HEK293 (cell line): Measurements from ENCODE around the gene BBOX1.
A peak's percentile ranks its signal among the peaks of the same experiment; 100 is the strongest.

Experiments
- CTCF ChIA-PET: fragments of 350-600 bp; formaldehyde crosslinking; extraction: SDS; loops from one replicate; lab custom pipeline; 2021; ENCODE audit warnings: antibody characterized with exemption; lab: Yijun Ruan, JAX
- POLR2A ChIA-PET: fragments of 300-600 bp; formaldehyde crosslinking; extraction: SDS; loops from one replicate; lab custom pipeline; 2020; ENCODE audit warnings: antibody characterized with exemption, inconsistent platforms; lab: Yijun Ruan, JAX
- H3K27ac ChIP-seq: fragments of 200-500 bp; sonication (Bioruptor generic); 2 replicates; pipeline ENCODE4 v1.5.1; 2014; ENCODE audit warnings: low read depth, low read length, control low read depth, inconsistent platforms; ENCODE audit errors: extremely low read depth
- H3K36me3 ChIP-seq, 2 experiments: fragments of 200-500 bp in 1 of 2; sonication (Bioruptor generic) in 1 of 2; 1 replicate in 1 of 2; 2 replicates in 1 of 2; pipeline ENCODE4 v1.5.1; 2014 to 2017; ENCODE audit warnings: inconsistent platforms in 2 of 2, low read length in 2 of 2; ENCODE audit not compliant: control insufficient read depth in 2 of 2, insufficient read depth in 1 of 2
- H3K4me1 ChIP-seq: fragments of 200-500 bp; sonication (Bioruptor generic); 2 replicates; pipeline ENCODE4 v1.5.1; 2014; ENCODE audit warnings: mild to moderate bottlenecking, low read length, inconsistent platforms; ENCODE audit not compliant: control insufficient read depth, insufficient read depth
- H3K4me3 ChIP-seq: 2 replicates; pipeline ENCODE4 v1.5.1; 2011; ENCODE audit warnings: low read depth, mild to moderate bottlenecking, control low read depth, low read length, moderate library complexity
- H3K9me3 ChIP-seq: fragments of 200-500 bp; sonication (Bioruptor generic); 2 replicates; pipeline ENCODE4 v1.5.1; 2014; ENCODE audit warnings: low read depth, low read length, inconsistent platforms; ENCODE audit not compliant: control insufficient read depth, insufficient read depth
- BCL11B ChIP-seq: fragments of 450-650 bp; formaldehyde crosslinking; IDR thresholded peaks from 2 replicates; pipeline ENCODE4 v1.5.1; 2016; ENCODE audit warnings: low read depth, missing biosample characterization, missing genetic modification characterization
- GFI1B ChIP-seq: fragments of 450-650 bp; formaldehyde crosslinking; IDR thresholded peaks from 2 replicates; pipeline ENCODE4 v1.5.1; 2016; ENCODE audit warnings: missing biosample characterization, missing genetic modification characterization
- HIC1 ChIP-seq: fragments of 450-650 bp; formaldehyde crosslinking; IDR thresholded peaks from 2 replicates; pipeline ENCODE4 v1.5.1; 2016; ENCODE audit warnings: missing biosample characterization, missing genetic modification characterization
- IKZF3 ChIP-seq: fragments of 450-650 bp; IDR thresholded peaks from 2 replicates; pipeline ENCODE4 v1.5.0; 2018; ENCODE audit warnings: missing biosample characterization, mild to moderate bottlenecking, missing genetic modification characterization, moderate library complexity
- OSR2 ChIP-seq: fragments of 450-650 bp; formaldehyde crosslinking; IDR thresholded peaks from 2 replicates; pipeline ENCODE4 v1.5.1; 2016; ENCODE audit warnings: missing biosample characterization, missing genetic modification characterization
- PRDM10 ChIP-seq: fragments of 450-650 bp; formaldehyde crosslinking; IDR thresholded peaks from 2 replicates; pipeline ENCODE4 v1.5.1; 2016; ENCODE audit warnings: missing biosample characterization, missing genetic modification characterization
- ZBTB17 ChIP-seq: fragments of 450-650 bp; formaldehyde crosslinking; IDR thresholded peaks from 2 replicates; pipeline ENCODE4 v1.5.1; 2016; ENCODE audit warnings: missing biosample characterization, missing genetic modification characterization
- ZBTB8A ChIP-seq: fragments of 450-650 bp; formaldehyde crosslinking; IDR thresholded peaks from 2 replicates; pipeline ENCODE4 v1.5.1; 2016; ENCODE audit warnings: missing biosample characterization, missing genetic modification characterization
- ZNF132 ChIP-seq: fragments of 450-650 bp; formaldehyde crosslinking; IDR thresholded peaks from 2 replicates; pipeline ENCODE4 v1.5.1; 2017; ENCODE audit warnings: missing biosample characterization, missing genetic modification characterization, borderline replicate concordance
- ZNF155 ChIP-seq: fragments of 450-650 bp; formaldehyde crosslinking; IDR thresholded peaks from 2 replicates; pipeline ENCODE4 v1.5.1; 2016; ENCODE audit warnings: missing biosample characterization, missing genetic modification characterization
- ZNF311 ChIP-seq: fragments of 450-650 bp; formaldehyde crosslinking; IDR thresholded peaks from 2 replicates; pipeline ENCODE4 v1.5.1; 2017; ENCODE audit warnings: missing biosample characterization, missing genetic modification characterization, borderline replicate concordance
- ZNF37A ChIP-seq: fragments of 450-650 bp; IDR thresholded peaks from 2 replicates; pipeline ENCODE4 v1.5.1; 2018; ENCODE audit warnings: missing biosample characterization, missing genetic modification characterization
- ZNF394 ChIP-seq: fragments of 450-650 bp; formaldehyde crosslinking; IDR thresholded peaks from 2 replicates; pipeline ENCODE4 v1.5.1; 2016; ENCODE audit warnings: missing biosample characterization, missing genetic modification characterization, mild to moderate bottlenecking, moderate library complexity, borderline replicate concordance
- ZNF423 ChIP-seq: fragments of 450-650 bp; formaldehyde crosslinking; IDR thresholded peaks from 2 replicates; pipeline ENCODE4 v1.5.1; 2016; ENCODE audit warnings: missing biosample characterization, missing genetic modification characterization
- ZNF426 ChIP-seq: fragments of 450-650 bp; formaldehyde crosslinking; IDR thresholded peaks from 2 replicates; pipeline ENCODE4 v1.5.1; 2017; ENCODE audit warnings: missing biosample characterization, missing genetic modification characterization, mild to moderate bottlenecking, inconsistent platforms, moderate library complexity
- ZNF488 ChIP-seq: fragments of 450-650 bp; formaldehyde crosslinking; IDR thresholded peaks from 2 replicates; pipeline ENCODE4 v1.5.1; 2016; ENCODE audit warnings: missing biosample characterization, missing genetic modification characterization
- ZNF629 ChIP-seq: fragments of 450-650 bp; formaldehyde crosslinking; IDR thresholded peaks from 2 replicates; pipeline ENCODE4 v1.5.1; 2017; ENCODE audit warnings: missing biosample characterization, missing genetic modification characterization
- ZNF843 ChIP-seq: fragments of 450-650 bp; formaldehyde crosslinking; IDR thresholded peaks from 2 replicates; pipeline ENCODE4 v1.5.1; 2016; ENCODE audit warnings: missing biosample characterization, missing genetic modification characterization
- ZXDB ChIP-seq: fragments of 450-650 bp; formaldehyde crosslinking; IDR thresholded peaks from 2 replicates; pipeline ENCODE4 v1.5.1; 2016; ENCODE audit warnings: missing biosample characterization, missing genetic modification characterization
- TF ChIP-seq, protein P1 (sequence below): fragments of 450-650 bp; formaldehyde crosslinking; IDR thresholded peaks from 2 replicates; pipeline ENCODE4 v1.5.1; 2017; ENCODE audit warnings: missing biosample characterization, missing genetic modification characterization
- TF ChIP-seq, protein P2 (sequence below): fragments of 450-650 bp; IDR thresholded peaks from 2 replicates; pipeline ENCODE4 v1.5.1; 2018; ENCODE audit warnings: missing biosample characterization, mild to moderate bottlenecking, missing genetic modification characterization
- TF ChIP-seq, protein P3 (sequence below): fragments of 450-650 bp; formaldehyde crosslinking; IDR thresholded peaks from 2 replicates; pipeline ENCODE4 v1.5.1; 2017; ENCODE audit warnings: missing biosample characterization, missing genetic modification characterization
- TF ChIP-seq, protein P4 (sequence below): fragments of 450-650 bp; formaldehyde crosslinking; IDR thresholded peaks from 2 replicates; pipeline ENCODE4 v1.5.1; 2016; ENCODE audit warnings: missing biosample characterization, missing genetic modification characterization

The BBOX1 gene

DNA sequence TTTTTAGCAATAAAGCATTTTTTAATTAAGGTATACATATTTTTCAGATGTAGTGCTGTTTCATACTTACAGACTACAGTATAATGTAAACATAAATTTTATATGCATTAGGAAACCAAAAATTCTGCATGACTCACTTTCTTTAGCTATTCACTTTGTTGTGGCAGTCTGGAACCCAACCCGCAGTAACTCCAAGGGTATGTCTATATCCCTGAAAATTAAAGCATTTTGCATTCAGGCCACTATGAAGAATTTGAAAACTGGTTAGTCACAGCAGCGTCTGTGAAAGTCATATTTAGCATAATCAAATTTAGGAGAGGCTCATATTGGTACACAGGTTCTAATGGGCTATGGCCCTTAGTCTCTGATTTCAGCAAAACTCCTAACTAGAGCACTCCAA, 46.8 kb downstream of the BBOX1 start (continued):
- no peak for TF ChIP-seq HIC1 (tag by site-specific recombination)
- no peak for TF ChIP-seq ZNF155 (tag by site-specific recombination)
- no peak for TF ChIP-seq ZNF37A (tag by site-specific recombination)
- TF ChIP-seq ZNF394 (tag by site-specific recombination), result no peak

GRCh38 chr11:27088353-27088752, 47.7 kb downstream of the BBOX1 start:
- Histone ChIP-seq H3K4me3 (no peak overlapping the region), H3K4me1 (peaks cover 20% of the 10 kb centered on the region), H3K9me3 (no peaks in the 10 kb centered on the region), H3K36me3 (no peaks in the 10 kb centered on the region), H3K27ac (no peak overlapping the region)
- POLR2A ChIA-PET, result no interaction called here
- CTCF ChIA-PET, result no interaction called here
- no peak for TF ChIP-seq ZNF426 (tag by site-specific recombination)
- TF ChIP-seq ZBTB8A (tag by site-specific recombination), result 0 out of 2 replicates have a peak, but pooled peaks have one; percentile 23
- peak; percentile 58; the same call in 1 of the 2 replicates for TF ChIP-seq OSR2 (tag by site-specific recombination)
- TF ChIP-seq, protein P1, sequence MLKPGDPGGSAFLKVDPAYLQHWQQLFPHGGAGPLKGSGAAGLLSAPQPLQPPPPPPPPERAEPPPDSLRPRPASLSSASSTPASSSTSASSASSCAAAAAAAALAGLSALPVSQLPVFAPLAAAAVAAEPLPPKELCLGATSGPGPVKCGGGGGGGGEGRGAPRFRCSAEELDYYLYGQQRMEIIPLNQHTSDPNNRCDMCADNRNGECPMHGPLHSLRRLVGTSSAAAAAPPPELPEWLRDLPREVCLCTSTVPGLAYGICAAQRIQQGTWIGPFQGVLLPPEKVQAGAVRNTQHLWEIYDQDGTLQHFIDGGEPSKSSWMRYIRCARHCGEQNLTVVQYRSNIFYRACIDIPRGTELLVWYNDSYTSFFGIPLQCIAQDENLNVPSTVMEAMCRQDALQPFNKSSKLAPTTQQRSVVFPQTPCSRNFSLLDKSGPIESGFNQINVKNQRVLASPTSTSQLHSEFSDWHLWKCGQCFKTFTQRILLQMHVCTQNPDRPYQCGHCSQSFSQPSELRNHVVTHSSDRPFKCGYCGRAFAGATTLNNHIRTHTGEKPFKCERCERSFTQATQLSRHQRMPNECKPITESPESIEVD (tag by site-specific recombination), result peak; percentile 55
- no peak for TF ChIP-seq ZNF132 (tag by site-specific recombination)
- TF ChIP-seq, protein P2, sequence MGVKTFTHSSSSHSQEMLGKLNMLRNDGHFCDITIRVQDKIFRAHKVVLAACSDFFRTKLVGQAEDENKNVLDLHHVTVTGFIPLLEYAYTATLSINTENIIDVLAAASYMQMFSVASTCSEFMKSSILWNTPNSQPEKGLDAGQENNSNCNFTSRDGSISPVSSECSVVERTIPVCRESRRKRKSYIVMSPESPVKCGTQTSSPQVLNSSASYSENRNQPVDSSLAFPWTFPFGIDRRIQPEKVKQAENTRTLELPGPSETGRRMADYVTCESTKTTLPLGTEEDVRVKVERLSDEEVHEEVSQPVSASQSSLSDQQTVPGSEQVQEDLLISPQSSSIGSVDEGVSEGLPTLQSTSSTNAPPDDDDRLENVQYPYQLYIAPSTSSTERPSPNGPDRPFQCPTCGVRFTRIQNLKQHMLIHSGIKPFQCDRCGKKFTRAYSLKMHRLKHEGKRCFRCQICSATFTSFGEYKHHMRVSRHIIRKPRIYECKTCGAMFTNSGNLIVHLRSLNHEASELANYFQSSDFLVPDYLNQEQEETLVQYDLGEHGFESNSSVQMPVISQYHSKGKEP, result 0 out of 2 replicates have a peak, but pooled peaks have one; percentile 33
- no peak for TF ChIP-seq ZNF488
- 0 out of 2 replicates have a peak, but pooled peaks have one; percentile 25 for TF ChIP-seq PRDM10
- TF ChIP-seq, protein P3, sequence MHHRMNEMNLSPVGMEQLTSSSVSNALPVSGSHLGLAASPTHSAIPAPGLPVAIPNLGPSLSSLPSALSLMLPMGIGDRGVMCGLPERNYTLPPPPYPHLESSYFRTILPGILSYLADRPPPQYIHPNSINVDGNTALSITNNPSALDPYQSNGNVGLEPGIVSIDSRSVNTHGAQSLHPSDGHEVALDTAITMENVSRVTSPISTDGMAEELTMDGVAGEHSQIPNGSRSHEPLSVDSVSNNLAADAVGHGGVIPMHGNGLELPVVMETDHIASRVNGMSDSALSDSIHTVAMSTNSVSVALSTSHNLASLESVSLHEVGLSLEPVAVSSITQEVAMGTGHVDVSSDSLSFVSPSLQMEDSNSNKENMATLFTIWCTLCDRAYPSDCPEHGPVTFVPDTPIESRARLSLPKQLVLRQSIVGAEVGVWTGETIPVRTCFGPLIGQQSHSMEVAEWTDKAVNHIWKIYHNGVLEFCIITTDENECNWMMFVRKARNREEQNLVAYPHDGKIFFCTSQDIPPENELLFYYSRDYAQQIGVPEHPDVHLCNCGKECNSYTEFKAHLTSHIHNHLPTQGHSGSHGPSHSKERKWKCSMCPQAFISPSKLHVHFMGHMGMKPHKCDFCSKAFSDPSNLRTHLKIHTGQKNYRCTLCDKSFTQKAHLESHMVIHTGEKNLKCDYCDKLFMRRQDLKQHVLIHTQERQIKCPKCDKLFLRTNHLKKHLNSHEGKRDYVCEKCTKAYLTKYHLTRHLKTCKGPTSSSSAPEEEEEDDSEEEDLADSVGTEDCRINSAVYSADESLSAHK (tag by site-specific recombination), result 0 out of 2 replicates have a peak, but pooled peaks have one; percentile 22
- no peak for TF ChIP-seq ZNF311 (tag by site-specific recombination)
- TF ChIP-seq, protein P4, sequence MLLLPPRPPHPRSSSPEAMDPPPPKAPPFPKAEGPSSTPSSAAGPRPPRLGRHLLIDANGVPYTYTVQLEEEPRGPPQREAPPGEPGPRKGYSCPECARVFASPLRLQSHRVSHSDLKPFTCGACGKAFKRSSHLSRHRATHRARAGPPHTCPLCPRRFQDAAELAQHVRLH, result peak; percentile 58; the same call in 1 of the 2 replicates
- TF ChIP-seq GFI1B (tag by site-specific recombination), result 0 out of 2 replicates have a peak, but pooled peaks have one; percentile 59
- TF ChIP-seq ZXDB (tag by site-specific recombination), result peak; percentile 38; the same call in 1 of the 2 replicates
- no peak for TF ChIP-seq ZNF423 (tag by site-specific recombination)
- peak; percentile 55 for TF ChIP-seq ZBTB17 (tag by site-specific recombination)
- TF ChIP-seq BCL11B (tag by site-specific recombination), result no peak
- peak; percentile 50; the same call in 1 of the 2 replicates for TF ChIP-seq IKZF3
- 0 out of 2 replicates have a peak, but pooled peaks have one; percentile 31 for TF ChIP-seq ZNF629
- no peak for TF ChIP-seq ZNF394 (tag by site-specific recombination)
- TF ChIP-seq ZNF843 (tag by site-specific recombination), result peak; percentile 91
